Inferior parietal cortex (tissue), 1 donor: Measurements from ENCODE around the gene MRGPRF.
A peak's percentile ranks its signal among the peaks of the same experiment; 100 is the strongest.

Experiments used
- DNase-seq: peaks from one replicate; pipeline ENCODE4 v3.0.0-alpha.2; 2016; ENCODE audit errors: extremely low spot score

Gene MRGPRF

GRCh38 chr11:69022260-69022659, 9.2 kb upstream of the MRGPRF start:
- DNase-seq = no peak

- no peak for DNase-seq
Measured at GRCh38 chr11:69018924-69019323, 5.9 kb upstream of the MRGPRF start.

GRCh38 chr11:69017951-69018350, 4.9 kb upstream of the MRGPRF start:
- DNase-seq = no peak

- DNase-seq = no peak
Measured at GRCh38 chr11:69014898-69015549, 2.0 kb upstream of the MRGPRF start.

GRCh38 chr11:69014084-69014851, 1.2 kb upstream of the MRGPRF start:
- DNase-seq = no peak

DNA sequence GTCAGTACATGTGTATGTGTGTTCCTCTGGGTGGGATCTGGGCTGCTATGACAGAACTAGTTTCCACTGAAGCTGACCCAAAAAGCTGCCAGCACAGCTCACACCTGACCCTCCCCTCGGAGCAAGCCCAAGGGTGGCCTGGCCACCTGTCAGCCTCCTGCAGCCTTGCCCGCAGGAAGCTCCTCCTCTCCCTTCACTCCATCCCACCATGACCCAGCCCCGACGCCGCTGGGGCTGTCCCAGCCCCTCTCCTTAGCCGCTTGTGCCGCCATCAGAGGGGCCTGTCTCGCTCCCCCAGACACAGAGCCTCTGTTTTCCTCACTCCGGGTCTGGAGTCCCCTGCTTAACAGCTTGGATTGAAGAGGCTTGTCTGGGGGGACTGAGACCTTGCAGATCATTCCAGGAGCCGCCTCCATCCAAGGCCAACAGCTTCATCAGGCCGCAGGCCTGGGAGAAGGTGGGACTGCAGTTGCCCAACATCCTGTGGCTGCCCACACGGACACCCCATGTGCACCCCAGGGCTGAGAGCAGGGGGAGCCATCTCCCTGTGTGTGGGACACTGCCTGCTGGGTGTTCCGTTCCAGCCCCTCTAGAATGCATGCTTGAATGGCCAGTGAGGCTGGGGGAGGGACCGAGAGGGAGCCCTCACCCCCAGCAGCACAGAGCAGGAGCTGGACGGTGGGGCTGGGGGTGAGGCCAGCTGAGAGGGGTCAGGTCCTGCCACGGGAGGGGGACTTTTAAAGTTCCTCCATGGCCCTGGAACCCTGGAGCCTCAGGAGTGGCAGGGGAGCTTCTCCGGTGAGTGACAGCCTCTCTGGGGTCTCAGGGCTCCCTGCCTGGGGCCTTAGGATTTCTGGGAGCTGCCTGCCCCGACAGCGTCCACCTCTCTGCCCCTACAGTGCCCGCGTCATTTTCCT, 696 bp downstream of the MRGPRF start:
- DNase-seq = no peak

- DNase-seq = no peak
Measured at GRCh38 chr11:69011624-69012091, 1.4 kb downstream of the MRGPRF start.

- DNase-seq = peak; percentile 38
Measured at GRCh38 chr11:69010964-69011623, 2.0 kb downstream of the MRGPRF start.

DNA sequence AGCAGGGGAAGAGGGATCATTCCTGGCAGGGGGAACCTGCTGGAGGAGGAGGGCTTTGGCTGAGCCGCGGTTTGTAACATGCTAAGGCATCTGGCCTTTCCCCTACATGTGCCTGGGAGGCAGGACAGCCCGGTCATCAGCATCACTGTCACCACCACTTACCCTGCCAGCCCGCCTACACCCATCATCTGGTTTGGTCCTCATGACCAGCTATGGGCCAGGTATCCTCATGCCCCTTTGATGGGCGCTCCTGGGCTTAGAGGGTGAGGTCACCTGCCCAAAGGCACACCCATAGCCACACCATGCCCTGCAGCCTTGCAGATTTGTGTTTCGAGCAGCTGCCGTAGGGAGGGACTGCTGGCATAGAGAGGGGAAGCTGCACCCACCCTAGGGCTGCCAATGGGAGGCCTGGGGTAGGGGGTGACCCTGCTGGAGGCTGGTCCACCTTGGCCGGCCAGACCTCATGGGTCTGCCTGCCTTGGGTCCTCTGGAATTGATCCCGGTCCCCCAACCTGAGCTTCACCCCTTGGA, 2.6 kb downstream of the MRGPRF start:
- DNase-seq = no peak

DNA sequence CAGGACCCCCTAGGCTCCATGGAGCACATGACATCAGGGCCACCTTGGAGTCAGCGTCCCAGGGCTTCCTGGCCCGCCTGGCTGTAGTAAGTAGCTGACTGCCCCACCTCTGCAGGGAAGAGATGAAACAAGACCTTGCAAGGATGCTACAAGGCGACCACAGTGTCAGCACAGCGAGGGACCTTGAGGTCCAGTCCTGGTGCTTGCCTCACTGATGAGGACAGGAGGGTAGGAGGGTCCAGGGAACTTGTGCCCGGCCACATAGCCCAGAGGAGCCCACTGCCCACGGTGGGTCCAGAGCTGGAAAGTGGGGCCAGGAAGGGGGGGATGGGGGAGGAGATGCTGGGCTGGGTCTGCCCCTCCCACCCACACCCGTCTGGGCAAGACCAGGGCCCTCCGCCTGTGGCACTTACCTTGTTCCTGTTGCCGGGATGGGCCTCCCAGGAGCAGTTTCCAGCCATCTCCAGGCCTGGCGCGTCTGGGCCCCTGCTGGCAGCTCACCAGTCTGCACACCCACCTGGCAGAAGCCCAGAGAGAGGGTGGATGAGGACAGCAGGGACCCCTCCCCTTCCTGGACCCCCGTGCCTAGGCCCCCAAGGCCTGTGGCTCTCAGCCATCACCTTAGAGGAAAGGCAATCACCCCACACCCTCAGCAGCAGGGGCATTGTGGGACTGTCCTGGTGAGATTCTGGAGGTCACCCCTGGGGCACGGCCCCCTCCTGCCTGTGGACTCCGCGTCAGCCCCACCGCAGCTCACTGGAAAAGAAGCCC, 3.4 kb downstream of the MRGPRF start:
- DNase-seq = no peak

- DNase-seq = no peak
Measured at GRCh38 chr11:69008737-69009440, 4.2 kb downstream of the MRGPRF start.

GRCh38 chr11:69007975-69008381, 5.1 kb downstream of the MRGPRF start:
- DNase-seq = no peak

- no peak for DNase-seq
Measured at GRCh38 chr11:69006816-69007215, 6.2 kb downstream of the MRGPRF start.

DNA sequence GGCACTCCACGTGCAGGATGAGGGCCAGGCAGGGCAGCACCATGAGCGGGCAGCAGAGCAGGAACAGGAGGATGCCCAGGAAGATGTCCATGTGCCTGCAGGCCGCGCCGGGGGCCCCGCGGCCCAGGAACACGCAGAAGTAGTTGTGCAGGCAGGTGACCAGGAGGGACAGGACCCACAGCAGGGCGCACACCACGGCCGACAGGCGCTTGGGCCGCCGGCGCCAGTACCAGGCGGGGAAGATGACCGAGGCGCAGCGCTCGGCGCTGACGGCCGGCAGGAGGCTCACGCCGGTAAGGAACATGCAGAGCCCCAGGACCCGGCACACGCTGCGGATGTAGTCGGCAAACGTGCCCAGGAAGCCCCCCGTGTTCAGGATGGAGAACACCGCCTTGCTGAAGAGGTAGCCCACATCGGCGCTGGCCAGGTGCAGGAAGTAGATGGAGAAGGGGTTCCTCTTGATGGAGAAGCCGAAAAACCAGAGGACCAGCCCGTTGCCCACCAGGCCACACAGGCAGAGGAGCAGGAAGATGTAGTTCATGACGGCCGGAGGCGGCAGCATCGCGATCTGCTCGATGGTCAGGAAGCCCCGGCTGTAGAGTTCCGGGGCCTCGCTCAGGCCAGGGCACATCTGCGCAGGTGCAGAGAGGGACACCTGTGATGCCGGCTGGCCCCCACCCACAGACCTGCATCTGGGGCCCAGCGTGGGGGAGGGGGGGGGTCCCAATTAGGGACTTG, 7.2 kb downstream of the MRGPRF start:
- no peak for DNase-seq

DNA sequence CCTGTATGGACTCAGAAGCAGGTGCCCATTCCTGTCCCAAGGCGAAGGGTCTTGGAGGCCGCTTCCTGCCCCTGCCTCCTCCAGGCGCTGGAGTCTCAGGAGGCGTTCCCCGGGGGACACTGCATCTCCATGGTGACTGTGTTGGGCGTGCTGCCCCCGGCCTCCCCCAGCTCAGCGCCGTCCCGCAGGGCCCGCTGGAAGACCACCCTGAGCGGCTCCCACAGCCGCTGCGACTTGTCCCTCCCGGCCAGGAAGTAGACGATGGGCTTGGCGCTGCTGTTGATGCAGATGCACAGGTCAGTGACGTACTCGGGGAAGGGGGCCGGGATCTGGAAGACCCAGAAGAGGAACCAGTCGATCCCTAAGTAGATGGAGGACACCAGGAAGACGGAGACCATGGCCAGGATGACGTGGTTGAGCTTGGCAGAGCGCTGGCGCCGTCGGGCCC, 7.8 kb downstream of the MRGPRF start:
- no peak for DNase-seq

- DNase-seq = no peak
Measured at GRCh38 chr11:69004411-69005182, 8.4 kb downstream of the MRGPRF start.

- no peak for DNase-seq
Measured at GRCh38 chr11:69003866-69004367, 9.1 kb downstream of the MRGPRF start.

GRCh38 chr11:69003301-69003865, 9.7 kb downstream of the MRGPRF start:
- no peak for DNase-seq
